Measurements from ENCODE around the gene TRIP13. TPM values are rescaled to one million over a fixed set of nuclear protein-coding genes. Genes with fewer than 3 reads are reported as not detected.

Gene TRIP13
- total RNA-seq, 6 experiments from 2014 or later: 0.15 to 3.2 (median 0.70) TPM

- no peaks in the 10 kb centered on the region for H3K36me3 ChIP-seq
- no peaks in the 10 kb centered on the region for H3K4me1 ChIP-seq
- intact Hi-C loops (cut with DNase I): no loop called here
- H3K27ac ChIP-seq: peak overlapping the region in 1 of 3 donors; percentile 2
- TF ChIP-seq POLR2A (IDR thresholded peaks at IDR 0.05) (no peak), CTCF (IDR thresholded peaks at IDR 0.05) (no peak)
- H3K4me3 ChIP-seq: no peak overlapping the region
- ATAC-seq (no peak), DNase-seq (no peak)
- H3K27me3 ChIP-seq: no peaks in the 10 kb centered on the region
- H3K9me3 ChIP-seq: no peaks in the 10 kb centered on the region
- 67% methylated on average over 24 of the region's 32 CpGs for WGBS (ENCODE audit: insufficient coverage, low coverage, low lambda C conversion rate, missing lambda C conversion rate)
Observed at GRCh38 chr5:965604-966344, 73.1 kb downstream of the TRIP13 start.

- DNase-seq (no peak), ATAC-seq (peak in 2 of 4 donors; percentile 5 to 49)
- H3K27me3 ChIP-seq: no peaks in the 10 kb centered on the region
- intact Hi-C loops (cut with DNase I): no loop called here
- H3K4me1 ChIP-seq: no peaks in the 10 kb centered on the region
- no peak overlapping the region for H3K27ac ChIP-seq
- H3K4me3 ChIP-seq: no peak overlapping the region
- 67% methylated on average over 7 of the region's 9 CpGs for WGBS (ENCODE audit: insufficient coverage, low coverage, low lambda C conversion rate, missing lambda C conversion rate)
- H3K9me3 ChIP-seq: no peaks in the 10 kb centered on the region
- no peaks in the 10 kb centered on the region for H3K36me3 ChIP-seq
- TF ChIP-seq CTCF (IDR thresholded peaks at IDR 0.05) (no peak), POLR2A (IDR thresholded peaks at IDR 0.05) (no peak)
Observed at GRCh38 chr5:966345-966710, 73.6 kb downstream of the TRIP13 start.

GRCh38 chr5:966941-967340, 74.3 kb downstream of the TRIP13 start:
- DNase-seq: no peak
- Histone ChIP-seq H3K4me1 (no peaks in the 10 kb centered on the region), H3K36me3 (no peaks in the 10 kb centered on the region), H3K9me3 (no peaks in the 10 kb centered on the region), H3K27ac (no peak overlapping the region), H3K27me3 (no peaks in the 10 kb centered on the region), H3K4me3 (no peak overlapping the region)
- intact Hi-C loops (cut with DNase I): no loop called here
- no peak for TF ChIP-seq POLR2A (IDR thresholded peaks at IDR 0.05)
- TF ChIP-seq CTCF (IDR thresholded peaks at IDR 0.05): no peak
- ATAC-seq: peak in 2 of 4 donors; percentile 26 to 66
- WGBS (ENCODE audit: insufficient coverage, low coverage, low lambda C conversion rate, missing lambda C conversion rate): 59% methylated on average over 6 of the region's 6 CpGs

Other genes with a start within 250 kb of the TRIP13 start
- 1 to 10 TPM; 1.9 to 4.3 (median 2.4) TPM for gene TPPP, start 199.5 kb upstream of the TRIP13 start, total RNA-seq
- gene ZDHHC11B, start 108.2 kb upstream of the TRIP13 start, total RNA-seq: 1 to 10 TPM in 5 of 6 experiments, under 1 TPM in 1; 0.56 to 5.1 (median 2.8) TPM
- gene ZDHHC11, start 41.9 kb upstream of the TRIP13 start, total RNA-seq: 10 to 100 TPM in 2 of 6 experiments, 1 to 10 TPM in 3, under 1 TPM in 1; 0.50 to 14.4 (median 5.8) TPM
- gene BRD9, start 83 bp upstream of the TRIP13 start, total RNA-seq: 10 to 100 TPM; 10.7 to 16.7 (median 13.8) TPM
- 1 to 10 TPM in 4 of 6 experiments, under 1 TPM in 2; 0.93 to 2.9 (median 2.2) TPM for gene NKD2, start 115.9 kb downstream of the TRIP13 start, total RNA-seq
- gene SLC12A7, start 219.2 kb downstream of the TRIP13 start, total RNA-seq: 10 to 100 TPM; 38.9 to 65.2 (median 53.3) TPM

Data from right lobe of liver (tissue), 6 donors.